ENCODE measurements around the gene ZNF420. TPM values are rescaled to one million over a fixed set of nuclear protein-coding genes. Genes with fewer than 3 reads are reported as not detected.

ZNF420 gene
- polyA plus RNA-seq, 1 of the 3 experiments (the other 2 are of a cell fraction), result 1.9 TPM

- WGBS (ENCODE audit: low lambda C conversion rate), result 52% methylated on average over 17 of the region's 22 CpGs
- no peaks in the 10 kb centered on the region for H3K27me3 ChIP-seq (ENCODE audit: insufficient read depth)
- no peaks in the 10 kb centered on the region for H4K20me1 ChIP-seq (ENCODE audit: insufficient read depth)
- no peak overlapping the region for H3K4me3 ChIP-seq (ENCODE audit: low read depth in 2 of 2, low read length in 1 of 2)
- no peak for DNase-seq
- ChIA-PET POLR2A (no interaction called here), CTCF (no interaction called here)
- no peaks in the 10 kb centered on the region for H3K36me3 ChIP-seq (replicated peaks in 1 of 2; ENCODE audit: control insufficient read depth in 1 of 2, insufficient read depth in 2 of 2, low read length in 1 of 2)
- H3K9me2 ChIP-seq, result no peaks in the 10 kb centered on the region
- no peak overlapping the region for H3K9ac ChIP-seq
- no peaks in the 10 kb centered on the region for H3K79me2 ChIP-seq (ENCODE audit: insufficient read depth)
- no peak overlapping the region for H2AFZ ChIP-seq (ENCODE audit: low read depth)
- H3K4me2 ChIP-seq, result no peak overlapping the region
- no peak overlapping the region for H3K27ac ChIP-seq (ENCODE audit: low read depth in 2 of 2, low read length in 1 of 2)
- no peak for TF ChIP-seq JUND (IDR thresholded peaks at IDR 0.05)
- no peak for TF ChIP-seq CTCF (IDR thresholded peaks at IDR 0.05)
- no peak for TF ChIP-seq REST (IDR thresholded peaks at IDR 0.05; ENCODE audit: low read depth, low read length)
- TF ChIP-seq USF1 (IDR thresholded peaks at IDR 0.05; ENCODE audit: borderline replicate concordance, low read depth), result no peak
- no peak for TF ChIP-seq EZH2phosphoT487 (IDR thresholded peaks at IDR 0.05; ENCODE audit: borderline replicate concordance, low read depth)
- no peak for TF ChIP-seq GABPA (IDR thresholded peaks at IDR 0.05; ENCODE audit: low read depth)
- TF ChIP-seq ZBTB33 (IDR thresholded peaks at IDR 0.05; ENCODE audit: borderline replicate concordance, low read depth), result no peak
- TF ChIP-seq EP300 (IDR thresholded peaks at IDR 0.05; ENCODE audit: borderline replicate concordance in 1 of 2, low read depth in 1 of 2, low read length in 1 of 2), result no peak
- no peak for TF ChIP-seq RXRA (IDR thresholded peaks at IDR 0.05; ENCODE audit: borderline replicate concordance, low read depth)
- TF ChIP-seq POLR2AphosphoS5 (IDR thresholded peaks at IDR 0.05; ENCODE audit: low read depth, low read length), result no peak
- no peak for TF ChIP-seq FOSL2 (IDR thresholded peaks at IDR 0.05; ENCODE audit: borderline replicate concordance, low read depth)
- TF ChIP-seq YY1 (IDR thresholded peaks at IDR 0.05; ENCODE audit: low read depth), result no peak
- no peak for TF ChIP-seq MEF2A (IDR thresholded peaks at IDR 0.05; ENCODE audit: borderline replicate concordance, low read depth)
- no peak for TF ChIP-seq NFIC (IDR thresholded peaks at IDR 0.05; ENCODE audit: borderline replicate concordance)
- no peaks in the 10 kb centered on the region for H3F3A ChIP-seq (replicated peaks; ENCODE audit: insufficient read depth)
- no peaks in the 10 kb centered on the region for H3K9me3 ChIP-seq
- no peaks in the 10 kb centered on the region for H3K4me1 ChIP-seq (ENCODE audit: control insufficient read depth in 1 of 2, insufficient read depth in 2 of 2, low read depth in 1 of 2, low read length in 1 of 2)
These were observed 22.9 kb upstream of the ZNF420 start for GRCh38 chr19:37055330-37055729.
